NCI-H128 (cell line): ENCODE data around the gene ZBTB18.
"Not testable (repeated sequence)": the region's sequence is repeated elsewhere in the genome, so short reads cannot be mapped to it uniquely, and the experiment has no call there.

Experiments used
- DNase-seq: peaks from one replicate; lab custom pipeline; 2025; ENCODE audit not compliant: unreplicated experiment; lab: John Stamatoyannopoulos, UW

The ZBTB18 gene

GRCh38 chr1:244041466-244042120 is 9.5 kb upstream of the ZBTB18 start:
- no peak for DNase-seq

GRCh38 chr1:244042293-244042692 is 8.8 kb upstream of the ZBTB18 start:
- DNase-seq, result no peak

DNA sequence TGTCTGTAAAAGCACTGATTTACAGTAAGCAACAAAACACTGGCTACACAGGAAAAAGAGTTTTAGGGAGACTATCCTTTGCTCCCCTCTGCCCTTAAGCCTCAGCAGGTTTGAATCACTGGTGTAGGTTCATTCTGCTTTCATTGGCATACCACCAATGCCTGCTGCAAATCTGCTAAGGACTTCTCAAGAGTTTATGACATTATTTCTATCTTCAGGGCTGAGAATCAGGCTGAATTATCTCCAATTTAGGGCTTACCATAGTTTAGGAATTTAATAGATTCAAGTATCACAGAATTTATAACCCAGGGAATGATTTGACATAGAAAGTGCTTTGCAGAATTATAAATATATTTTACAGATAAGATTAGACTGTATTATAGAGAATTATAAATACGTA is 6.7 kb upstream of the ZBTB18 start:
- DNase-seq, result no peak

GRCh38 chr1:244046254-244046653 is 4.8 kb upstream of the ZBTB18 start:
- not testable (repeated sequence) for DNase-seq

GRCh38 chr1:244046907-244047611 is 4.0 kb upstream of the ZBTB18 start:
- no peak for DNase-seq

DNA sequence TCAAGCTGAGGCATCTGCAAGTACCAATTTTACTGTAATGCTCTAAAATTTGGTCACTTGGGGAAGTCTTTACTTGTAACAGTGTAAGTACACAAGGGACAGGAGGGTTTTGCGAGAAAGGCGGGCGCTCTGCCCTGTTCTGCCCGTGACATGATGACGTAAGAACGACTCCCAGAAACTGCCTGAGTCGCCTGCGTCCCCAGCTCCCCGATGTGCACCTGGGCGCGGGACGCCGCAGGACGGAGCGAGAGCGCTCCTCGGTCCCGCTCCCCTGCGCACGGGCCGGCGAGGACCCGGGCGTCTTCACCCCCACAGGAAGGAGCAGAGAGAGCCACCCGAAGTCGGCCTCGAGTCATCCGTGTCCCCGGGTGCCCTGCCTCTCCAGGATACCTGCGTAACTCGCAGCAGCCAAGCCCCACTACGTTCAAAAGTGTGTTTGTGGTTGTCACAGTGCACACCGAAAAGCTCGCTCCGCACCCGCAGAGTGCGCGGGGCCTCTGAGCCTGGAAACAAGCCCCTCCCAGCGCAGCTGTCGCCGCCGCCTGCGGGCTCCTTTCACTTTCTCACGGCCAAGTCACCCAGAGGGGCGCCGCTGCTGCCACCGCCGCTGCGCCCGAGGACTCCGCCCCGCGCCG is 3.3 kb upstream of the ZBTB18 start:
- peak; percentile 100 for DNase-seq

- DNase-seq, result peak; percentile 100
Measured at GRCh38 chr1:244048256-244049161, 2.6 kb upstream of the ZBTB18 start.

- DNase-seq, result no peak
Measured at GRCh38 chr1:244049162-244050013, 1.7 kb upstream of the ZBTB18 start.

- DNase-seq, result no peak
Measured at GRCh38 chr1:244050014-244050834, 859 bp upstream of the ZBTB18 start.

DNA sequence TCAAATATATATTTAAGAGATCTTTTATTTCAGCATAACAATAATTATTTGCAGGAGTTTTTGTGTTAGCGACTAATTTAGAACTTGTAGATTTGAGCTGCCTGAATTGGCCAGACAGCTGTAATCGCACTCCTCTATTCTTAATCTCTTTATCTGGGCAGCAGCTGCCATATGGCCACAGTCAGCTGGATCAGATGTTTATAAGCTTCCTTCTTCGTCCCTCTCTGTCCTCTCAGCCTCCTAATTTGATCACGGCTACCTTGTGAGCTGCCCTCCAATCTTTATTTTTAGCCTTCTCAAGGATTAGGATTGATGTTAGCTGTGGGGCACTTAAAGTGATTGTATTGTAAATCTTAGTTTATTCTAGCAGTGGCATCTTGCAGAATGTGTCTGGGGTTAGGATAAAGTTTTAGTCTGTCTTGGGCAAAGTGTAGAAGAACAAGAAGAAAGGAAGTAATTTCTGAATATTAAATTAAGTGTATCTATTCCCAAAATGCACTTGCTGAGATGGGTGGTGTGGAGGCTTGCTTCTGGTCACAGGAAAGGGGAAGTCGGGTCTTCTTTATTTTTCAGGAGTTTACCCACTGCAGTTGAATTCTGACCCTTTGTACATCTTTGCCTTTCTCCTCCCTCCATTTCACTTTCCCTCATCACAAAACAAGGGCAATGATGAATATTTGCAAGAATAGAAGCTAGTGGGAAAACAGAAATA is 1.1 kb downstream of the ZBTB18 start:
- no peak for DNase-seq

DNA sequence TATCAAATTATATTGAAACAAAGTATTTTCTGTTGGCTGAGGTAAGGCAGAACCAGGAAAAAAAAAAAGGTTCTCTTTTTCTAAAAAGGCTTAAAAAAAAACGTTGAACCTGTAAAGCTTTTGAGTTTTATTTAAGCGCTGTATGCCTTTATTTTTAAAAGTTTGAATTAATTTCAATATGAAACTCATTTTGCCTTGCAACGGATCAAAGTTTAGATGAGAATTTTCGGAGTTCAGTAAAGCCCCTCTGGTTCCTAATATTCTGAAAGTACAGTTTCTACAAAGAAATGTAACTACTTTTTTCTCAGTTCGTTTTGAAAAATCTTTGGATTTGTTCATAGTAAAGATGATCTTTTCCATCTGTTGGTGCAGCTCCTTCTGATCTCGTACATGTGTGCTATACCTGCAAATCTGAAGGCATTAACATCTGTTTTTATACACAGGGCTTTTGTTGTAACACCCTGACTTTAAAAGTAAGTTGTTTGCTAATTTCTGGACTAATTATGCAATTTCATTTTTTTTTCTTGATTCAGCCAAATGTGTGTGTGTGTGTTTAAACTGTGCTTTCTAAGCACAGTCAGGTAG is 1.7 kb downstream of the ZBTB18 start:
- DNase-seq, result no peak

DNA sequence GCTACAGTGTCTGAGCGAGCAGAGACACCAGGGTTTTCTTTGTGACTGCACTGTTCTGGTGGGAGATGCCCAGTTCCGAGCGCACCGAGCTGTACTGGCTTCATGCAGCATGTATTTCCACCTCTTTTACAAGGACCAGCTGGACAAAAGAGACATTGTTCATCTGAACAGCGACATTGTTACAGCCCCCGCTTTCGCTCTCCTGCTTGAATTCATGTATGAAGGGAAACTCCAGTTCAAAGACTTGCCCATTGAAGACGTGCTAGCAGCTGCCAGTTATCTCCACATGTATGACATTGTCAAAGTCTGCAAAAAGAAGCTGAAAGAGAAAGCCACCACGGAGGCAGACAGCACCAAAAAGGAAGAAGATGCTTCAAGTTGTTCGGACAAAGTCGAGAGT is 2.7 kb downstream of the ZBTB18 start:
- no peak for DNase-seq

DNA sequence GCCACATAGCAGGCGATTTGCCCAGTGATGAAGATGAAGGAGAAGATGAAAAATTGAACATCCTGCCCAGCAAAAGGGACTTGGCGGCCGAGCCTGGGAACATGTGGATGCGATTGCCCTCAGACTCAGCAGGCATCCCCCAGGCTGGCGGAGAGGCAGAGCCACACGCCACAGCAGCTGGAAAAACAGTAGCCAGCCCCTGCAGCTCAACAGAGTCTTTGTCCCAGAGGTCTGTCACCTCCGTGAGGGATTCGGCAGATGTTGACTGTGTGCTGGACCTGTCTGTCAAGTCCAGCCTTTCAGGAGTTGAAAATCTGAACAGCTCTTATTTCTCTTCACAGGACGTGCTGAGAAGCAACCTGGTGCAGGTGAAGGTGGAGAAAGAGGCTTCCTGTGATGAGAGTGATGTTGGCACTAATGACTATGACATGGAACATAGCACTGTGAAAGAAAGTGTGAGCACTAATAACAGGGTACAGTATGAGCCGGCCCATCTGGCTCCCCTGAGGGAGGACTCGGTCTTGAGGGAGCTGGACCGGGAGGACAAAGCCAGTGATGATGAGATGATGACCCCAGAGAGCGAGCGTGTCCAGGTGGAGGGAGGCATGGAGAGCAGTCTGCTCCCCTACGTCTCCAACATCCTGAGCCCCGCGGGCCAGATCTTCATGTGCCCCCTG is 3.3 kb downstream of the ZBTB18 start:
- no peak for DNase-seq

GRCh38 chr1:244054924-244055263 is 3.8 kb downstream of the ZBTB18 start:
- no peak for DNase-seq

DNA sequence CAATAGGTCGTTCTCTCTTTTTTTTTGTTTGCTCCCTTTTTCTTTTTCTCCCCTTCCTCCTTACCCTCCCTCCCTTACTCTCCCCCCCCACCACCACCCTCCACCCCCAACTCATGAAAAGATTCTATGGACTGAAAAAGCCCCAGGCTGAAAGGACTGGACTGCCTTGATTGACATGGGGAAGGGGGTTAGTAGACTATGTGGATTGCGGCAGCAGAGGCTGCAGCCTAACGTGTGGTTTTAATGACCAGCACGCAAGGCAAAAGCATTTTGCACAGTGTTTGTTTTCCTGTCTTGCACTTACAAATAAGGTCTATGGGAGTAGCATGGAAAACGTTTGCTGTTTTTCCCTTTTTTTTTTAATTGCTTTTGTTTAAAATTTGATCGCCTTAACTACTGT is 5.5 kb downstream of the ZBTB18 start:
- DNase-seq, result no peak

DNA sequence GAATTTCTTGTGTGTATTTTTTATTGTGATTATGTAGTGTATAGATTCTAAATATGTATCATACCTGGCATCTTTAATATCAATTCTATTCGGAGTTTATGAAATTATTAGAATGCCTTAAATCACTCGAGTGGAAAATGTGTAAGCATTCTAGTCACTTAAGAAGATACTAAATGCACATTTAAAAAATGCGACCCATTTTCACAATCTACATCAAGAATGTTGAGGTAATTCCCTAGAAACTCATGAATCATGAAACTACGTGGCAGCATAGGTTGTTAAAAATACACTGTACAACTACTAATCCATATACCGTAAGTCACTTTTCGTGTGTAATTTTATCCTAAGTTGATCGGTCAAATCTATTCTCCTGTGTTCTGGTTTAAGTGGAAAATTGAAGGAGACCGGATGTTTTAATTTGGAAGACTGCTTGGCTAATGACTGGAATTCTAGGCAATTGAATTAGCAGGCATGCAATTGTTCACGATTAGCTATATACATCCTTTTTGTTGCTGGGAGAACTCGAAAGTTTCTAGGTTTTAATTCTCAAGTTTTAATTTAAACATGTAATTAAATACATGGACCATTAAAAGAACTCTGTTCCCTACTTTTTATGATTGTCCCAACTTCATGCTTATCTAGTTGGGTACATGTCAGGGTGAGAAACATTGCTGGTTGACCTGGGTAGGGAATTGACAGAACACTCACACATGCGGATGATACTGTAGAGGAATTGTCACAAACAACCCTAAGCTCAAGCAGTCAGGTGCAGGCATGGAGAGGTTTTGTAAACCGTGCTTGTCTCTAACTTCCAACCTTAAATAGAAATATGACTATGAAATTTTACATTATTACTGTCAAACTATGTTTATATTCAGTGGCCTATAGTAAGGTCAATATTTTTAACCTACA is 6.6 kb downstream of the ZBTB18 start:
- DNase-seq, result no peak

GRCh38 chr1:244060117-244060516 is 9.0 kb downstream of the ZBTB18 start:
- DNase-seq, result no peak
